HG03378 (cell line): ENCODE measurements around the gene DHDH.
"Not testable (repeated sequence)": the region's sequence is repeated elsewhere in the genome, so short reads cannot be mapped to it uniquely, and the experiment has no call there.

ENCODE experiments used
- ATAC-seq: cut with Tn5 transposase; IDR thresholded peaks from one replicate; pipeline ENCODE4 v1.9.1; 2021; ENCODE audit warnings: mild to moderate bottlenecking, moderate library complexity; ENCODE audit not compliant: unreplicated experiment

The DHDH gene

GRCh38 chr19:48933382-48933932, at the start of gene DHDH:
TSS of gene DHDH (plus strand) at chr19:48933699. CDS start at chr19:48933722, 23 bp downstream.
- ATAC-seq = no peak

DNA sequence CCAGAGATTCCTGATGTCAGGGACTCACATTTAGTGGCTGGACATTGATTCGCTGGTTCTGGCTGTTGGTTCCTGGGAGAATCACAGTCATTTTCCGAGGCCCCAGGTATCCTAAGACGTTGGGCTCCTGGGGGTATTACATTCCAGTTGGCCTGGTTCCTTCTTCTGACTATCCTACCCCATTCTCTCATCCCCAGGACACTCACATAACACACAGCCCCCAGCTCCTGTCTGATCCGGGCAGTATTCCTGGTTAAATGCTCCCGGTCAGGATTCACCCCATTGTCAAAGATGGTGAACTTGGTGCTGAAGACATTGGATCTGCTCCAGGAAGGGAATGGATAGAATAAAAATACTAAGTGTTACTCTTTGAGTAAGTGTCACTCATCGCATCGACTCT, 49.8 kb upstream of the DHDH start:
- ATAC-seq = no peak

GRCh38 chr19:48887861-48888612, 45.5 kb upstream of the DHDH start:
- no peak for ATAC-seq

DNA sequence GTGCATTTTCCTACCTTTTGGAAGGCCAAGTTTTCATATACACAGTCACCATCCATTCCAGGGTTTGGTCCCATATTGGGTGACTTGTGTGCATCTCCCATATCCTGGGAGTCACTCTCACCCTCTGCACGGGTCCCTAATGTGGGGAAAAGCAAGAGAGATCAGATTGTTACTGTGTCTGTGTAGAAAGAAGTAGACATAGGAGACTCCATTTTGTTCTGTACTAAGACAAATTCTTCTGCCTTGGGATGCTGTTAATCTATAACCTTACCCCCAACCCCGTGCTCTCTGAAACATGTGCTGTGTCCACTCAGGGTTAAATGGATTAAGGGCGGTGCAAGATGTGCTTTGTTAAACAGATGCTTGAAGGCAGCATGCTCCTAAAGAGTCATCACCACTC, 44.0 kb upstream of the DHDH start:
- ATAC-seq = not testable (repeated sequence)

GRCh38 chr19:48890551-48890950, 42.9 kb upstream of the DHDH start:
- no peak for ATAC-seq

- no peak for ATAC-seq
Measured at GRCh38 chr19:48895226-48895625, 38.3 kb upstream of the DHDH start.

GRCh38 chr19:48896191-48896720, 37.2 kb upstream of the DHDH start:
- no peak for ATAC-seq

DNA sequence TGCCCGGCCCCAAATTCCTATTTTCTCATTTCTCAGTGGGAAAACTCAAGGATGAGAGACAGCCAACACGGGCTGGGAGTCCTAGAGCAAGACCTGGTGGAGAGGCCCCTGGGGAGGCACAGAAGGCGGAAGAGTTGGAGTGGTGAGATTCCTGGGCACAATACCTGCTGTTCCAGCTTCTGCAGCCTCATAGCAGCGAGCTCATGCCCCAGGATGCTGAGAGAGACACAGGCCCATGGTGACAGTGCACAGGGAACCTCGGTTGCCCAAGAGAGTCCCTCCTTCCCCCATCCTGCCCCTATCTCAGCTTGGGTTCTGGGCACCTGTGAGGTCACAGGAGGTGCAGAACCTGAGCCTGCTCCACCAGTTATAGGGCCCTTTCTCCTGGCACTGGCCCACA, 36.3 kb upstream of the DHDH start:
- ATAC-seq = no peak

GRCh38 chr19:48899386-48899749, 34.1 kb upstream of the DHDH start:
- not testable (repeated sequence) for ATAC-seq

- ATAC-seq = peak; percentile 75
Measured at GRCh38 chr19:48899781-48900476, 33.6 kb upstream of the DHDH start, which contains the start of gene NUCB1. TSS of gene NUCB1 (plus strand) at chr19:48900312. CDS start at chr19:48900797, 485 bp downstream.

GRCh38 chr19:48900477-48901406, 32.8 kb upstream of the DHDH start:
- no peak for ATAC-seq

DNA sequence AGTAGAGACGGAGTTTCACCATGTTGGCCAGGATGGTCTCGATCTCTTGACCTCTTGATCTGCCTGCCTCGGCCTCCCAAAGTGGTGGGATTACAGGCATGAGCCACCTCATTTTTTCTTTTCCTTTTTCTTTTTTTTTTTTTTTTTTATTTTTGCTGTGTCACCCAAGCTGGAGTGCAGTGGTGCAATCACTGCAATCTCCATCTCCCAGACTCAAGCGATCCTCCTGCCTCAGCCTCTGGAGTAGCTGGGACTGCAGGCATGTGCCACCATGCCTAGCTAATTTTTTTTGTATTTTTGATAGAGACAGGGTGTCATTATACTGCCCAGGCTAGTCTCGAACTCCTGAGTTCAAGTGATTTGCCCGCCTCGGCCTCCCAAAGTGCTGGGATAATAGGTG, 31.2 kb upstream of the DHDH start:
- ATAC-seq = not testable (repeated sequence)

- ATAC-seq = not testable (repeated sequence)
Measured at GRCh38 chr19:48903788-48904187, 29.7 kb upstream of the DHDH start.

- ATAC-seq = no peak
Measured at GRCh38 chr19:48905664-48906063, 27.8 kb upstream of the DHDH start.

- ATAC-seq = no peak
Measured at GRCh38 chr19:48906324-48906723, 27.2 kb upstream of the DHDH start.

GRCh38 chr19:48907671-48908070, 25.8 kb upstream of the DHDH start:
- ATAC-seq = no peak

- not testable (repeated sequence) for ATAC-seq
Measured at GRCh38 chr19:48909424-48910077, 23.9 kb upstream of the DHDH start.

DNA sequence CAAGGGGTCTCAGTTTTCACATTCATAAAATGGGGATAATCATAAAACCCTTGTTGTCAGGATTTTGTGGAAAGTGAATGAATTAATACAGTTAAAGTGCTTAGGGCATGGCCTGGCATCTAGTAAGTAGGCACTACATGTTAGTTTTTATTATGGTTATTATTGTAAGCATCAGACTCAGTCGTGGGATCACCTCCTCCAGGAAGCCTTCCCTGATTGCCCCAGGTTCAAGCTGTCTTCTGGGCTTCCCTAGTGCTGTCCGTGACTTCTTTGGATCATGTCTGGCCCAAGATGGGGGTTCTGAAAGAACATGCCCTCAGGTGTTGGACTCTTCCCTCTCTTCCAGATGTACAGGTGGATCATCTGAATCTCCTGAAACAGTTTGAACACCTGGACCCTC, 22.7 kb upstream of the DHDH start:
- no peak for ATAC-seq

- no peak for ATAC-seq
Measured at GRCh38 chr19:48913114-48913889, 20.2 kb upstream of the DHDH start.
